Colonic mucosa (tissue), 4 donors: ENCODE data around the gene EIF2S2. TPM values are rescaled to one million over a fixed set of nuclear protein-coding genes. Genes with fewer than 3 reads are reported as not detected.

Experiments used
- DNase-seq: peaks from one replicate; pipeline ENCODE4 v3.0.0-alpha.2; 2020
- H3K27ac ChIP-seq: fragments of 200-600 bp; one replicate; pipeline ENCODE4 v1.8.0; 2021
- H3K27me3 ChIP-seq: fragments of 200-600 bp; one replicate; pipeline ENCODE4 v1.8.0; 2021
- H3K36me3 ChIP-seq: fragments of 200-600 bp; one replicate; pipeline ENCODE4 v1.8.0; 2021
- H3K4me1 ChIP-seq: fragments of 200-600 bp; one replicate; pipeline ENCODE4 v1.8.0; 2021; ENCODE audit warnings: mild to moderate bottlenecking
- H3K4me3 ChIP-seq: fragments of 200-600 bp; one replicate; pipeline ENCODE4 v1.8.0; 2021
- H3K9ac ChIP-seq, 2 donors: one replicate each; pipeline ENCODE4 v1.7.0; 2013; ENCODE audit warnings: control low read depth in 2 of 2, low read depth in 2 of 2, low read length in 2 of 2
- H3K9me3 ChIP-seq: fragments of 200-600 bp; one replicate; pipeline ENCODE4 v1.8.0; 2021
- intact Hi-C: fragments of 100-400 bp; cut with DNase I; formaldehyde crosslinking; loops from one replicate; pipeline ENCODE4 v1.14.1; 2022
- total RNA-seq, 2 donors: library from RNA; stranded (reverse); fragmentation: NEBNext Ultra II Directional in 1 of 2; extraction: Animal tissue kit (Norgen Biotek cat#: 25700) in 1 of 2; gene quantifications; one replicate each; pipeline ENCODE4 v1.2.1, GENCODE V29; 2021
- TF ChIP-seq, protein P1 (sequence below): fragments of 200-600 bp; IDR thresholded peaks from one replicate; pipeline ENCODE4 v1.8.0; 2022; ENCODE audit warnings: antibody characterized with exemption, mild to moderate bottlenecking
- donor health status: healthy.
- donor health status: DM: no; HTN: no; CAD: no.
- donor health status: DM: no; HTN: no; CAD: no.

The EIF2S2 gene
- total RNA-seq, 2 donors from 2014 or later = 53.1 to 71.6 TPM

DNA sequence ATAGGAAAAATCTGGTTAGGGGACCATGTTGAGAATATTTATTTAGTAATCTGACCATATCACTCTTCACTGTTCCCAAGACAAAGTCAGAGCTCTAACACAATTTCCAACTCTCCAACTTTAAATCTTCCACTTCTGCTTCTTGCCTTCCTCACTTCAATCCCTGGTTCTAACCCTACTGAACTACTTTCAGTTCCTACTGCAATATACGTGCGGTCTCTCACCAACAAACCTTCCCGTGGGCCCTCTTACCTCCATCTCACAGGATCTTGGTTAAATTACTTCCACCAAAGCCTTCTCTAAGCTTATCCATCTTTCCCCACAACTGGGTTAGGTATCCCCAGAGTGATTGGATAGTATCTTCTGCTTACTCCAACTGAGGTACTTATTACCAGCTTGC is 8.0 kb downstream of the EIF2S2 start:
- TF ChIP-seq, protein P1, sequence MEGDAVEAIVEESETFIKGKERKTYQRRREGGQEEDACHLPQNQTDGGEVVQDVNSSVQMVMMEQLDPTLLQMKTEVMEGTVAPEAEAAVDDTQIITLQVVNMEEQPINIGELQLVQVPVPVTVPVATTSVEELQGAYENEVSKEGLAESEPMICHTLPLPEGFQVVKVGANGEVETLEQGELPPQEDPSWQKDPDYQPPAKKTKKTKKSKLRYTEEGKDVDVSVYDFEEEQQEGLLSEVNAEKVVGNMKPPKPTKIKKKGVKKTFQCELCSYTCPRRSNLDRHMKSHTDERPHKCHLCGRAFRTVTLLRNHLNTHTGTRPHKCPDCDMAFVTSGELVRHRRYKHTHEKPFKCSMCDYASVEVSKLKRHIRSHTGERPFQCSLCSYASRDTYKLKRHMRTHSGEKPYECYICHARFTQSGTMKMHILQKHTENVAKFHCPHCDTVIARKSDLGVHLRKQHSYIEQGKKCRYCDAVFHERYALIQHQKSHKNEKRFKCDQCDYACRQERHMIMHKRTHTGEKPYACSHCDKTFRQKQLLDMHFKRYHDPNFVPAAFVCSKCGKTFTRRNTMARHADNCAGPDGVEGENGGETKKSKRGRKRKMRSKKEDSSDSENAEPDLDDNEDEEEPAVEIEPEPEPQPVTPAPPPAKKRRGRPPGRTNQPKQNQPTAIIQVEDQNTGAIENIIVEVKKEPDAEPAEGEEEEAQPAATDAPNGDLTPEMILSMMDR = no peak
- H3K36me3 ChIP-seq = no peaks in the 10 kb centered on the region
- H3K4me3 ChIP-seq = no peak overlapping the region

DNA sequence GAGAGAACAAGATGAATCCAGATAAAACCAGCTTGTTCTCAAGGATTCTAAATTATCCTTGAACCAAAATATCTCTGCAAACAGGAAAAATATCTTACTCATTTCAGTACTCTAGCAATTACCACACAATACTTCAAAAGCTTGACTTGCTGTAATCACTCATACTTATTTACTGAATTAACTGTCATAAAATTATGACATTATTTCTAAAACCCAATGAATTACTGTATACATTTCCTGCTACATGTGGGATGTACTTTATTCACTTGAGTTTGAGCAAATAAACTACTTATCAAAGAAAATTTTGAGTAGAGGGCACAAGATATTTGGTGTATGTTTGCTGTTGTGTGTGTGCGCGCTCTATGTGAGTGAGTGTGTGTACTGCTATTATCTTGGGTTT is 9.7 kb downstream of the EIF2S2 start:
- intact Hi-C loops = no loop called here
- no peak overlapping the region for H3K4me3 ChIP-seq

More for the DNA sequence above, 8.0 kb downstream of the EIF2S2 start:
- Histone ChIP-seq H3K27ac (no peak overlapping the region), H3K27me3 (no peaks in the 10 kb centered on the region), H3K4me1 (peaks cover 4% of the 10 kb centered on the region), H3K9ac (no peak overlapping the region), H3K9me3 (no peaks in the 10 kb centered on the region)
- no peak for DNase-seq
- intact Hi-C loops = no loop called here

DNA sequence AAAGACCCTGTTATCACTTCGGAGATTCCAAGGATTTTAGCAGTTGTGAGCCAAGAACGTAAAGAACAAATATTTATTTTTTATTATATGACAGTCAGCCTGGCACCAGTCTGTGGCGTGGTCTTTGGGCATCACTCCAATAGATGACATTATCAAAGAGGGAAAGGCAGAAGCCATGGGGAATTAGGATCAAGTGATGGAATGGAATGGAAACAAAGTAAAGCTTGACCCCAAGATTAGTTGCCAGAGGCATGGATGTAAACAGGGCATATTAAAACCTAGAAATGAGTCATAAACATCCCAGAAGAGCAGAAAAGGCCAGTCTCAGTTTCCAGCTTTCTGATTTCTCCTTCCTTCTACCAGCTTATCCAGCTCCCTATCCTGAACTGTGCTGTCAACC is 11.5 kb downstream of the EIF2S2 start:
- Histone ChIP-seq H3K4me3 (no peak overlapping the region), H3K27ac (no peak overlapping the region), H3K36me3 (no peaks in the 10 kb centered on the region), H3K9me3 (no peaks in the 10 kb centered on the region), H3K4me1 (peaks cover 4% of the 10 kb centered on the region), H3K9ac (no peak overlapping the region), H3K27me3 (no peaks in the 10 kb centered on the region)
- TF ChIP-seq, protein P1 = no peak
- intact Hi-C loops = no loop called here
- no peak for DNase-seq

More for the DNA sequence above, 9.7 kb downstream of the EIF2S2 start:
- H3K27ac ChIP-seq = no peak overlapping the region
- no peak overlapping the region for H3K9ac ChIP-seq
- TF ChIP-seq, protein P1 = no peak
- peaks cover 4% of the 10 kb centered on the region for H3K4me1 ChIP-seq
- H3K36me3 ChIP-seq = no peaks in the 10 kb centered on the region
- no peak for DNase-seq
- H3K9me3 ChIP-seq = no peaks in the 10 kb centered on the region
- no peaks in the 10 kb centered on the region for H3K27me3 ChIP-seq

DNA sequence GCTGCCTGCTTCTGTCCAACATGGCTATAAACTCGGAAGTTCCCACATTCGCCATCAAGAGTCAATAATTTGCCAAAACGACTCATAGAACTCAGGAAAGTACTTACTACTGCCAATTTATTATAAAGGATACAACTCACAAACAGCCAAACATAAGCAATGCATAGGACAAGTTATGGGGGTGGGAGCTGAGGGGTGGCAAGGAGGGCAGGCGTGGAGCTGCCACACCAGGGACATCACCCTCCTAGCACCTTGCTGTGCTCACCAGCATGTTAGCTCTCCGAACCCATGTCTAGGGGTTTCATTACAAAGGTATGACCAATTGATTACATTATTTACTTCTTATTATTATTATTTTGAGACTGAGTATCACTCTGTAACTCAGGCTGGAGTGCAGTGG is 12.4 kb downstream of the EIF2S2 start:
- no peaks in the 10 kb centered on the region for H3K36me3 ChIP-seq
- TF ChIP-seq, protein P1 = no peak
- no peak overlapping the region for H3K9ac ChIP-seq
- no peak overlapping the region for H3K27ac ChIP-seq
- H3K4me3 ChIP-seq = no peak overlapping the region
- peaks cover 4% of the 10 kb centered on the region for H3K4me1 ChIP-seq
- DNase-seq = no peak
- no peaks in the 10 kb centered on the region for H3K27me3 ChIP-seq
- intact Hi-C loops = no loop called here
- H3K9me3 ChIP-seq = no peaks in the 10 kb centered on the region

DNA sequence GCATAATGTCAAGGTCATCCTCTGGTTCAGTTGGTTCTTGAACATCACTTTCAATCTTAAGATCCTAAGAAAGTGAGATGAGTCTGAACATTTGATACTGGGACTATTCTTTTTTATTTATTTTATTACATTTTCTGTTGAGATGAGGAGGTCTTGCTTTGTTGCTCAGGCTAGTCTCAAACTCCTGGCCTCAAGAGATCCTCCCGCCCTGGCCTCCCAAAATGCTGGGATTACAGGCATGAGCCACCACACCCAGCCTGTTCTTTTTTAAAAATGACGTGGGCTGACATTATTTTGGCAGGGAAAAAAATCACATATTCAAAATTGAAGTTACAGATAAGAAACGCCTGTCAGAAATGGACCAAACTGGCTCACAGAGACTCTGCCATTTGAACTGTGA is 13.5 kb downstream of the EIF2S2 start:
- Histone ChIP-seq H3K4me3 (no peak overlapping the region), H3K9ac (no peak overlapping the region), H3K9me3 (no peaks in the 10 kb centered on the region), H3K36me3 (peaks cover 9% of the 10 kb centered on the region), H3K27me3 (no peaks in the 10 kb centered on the region), H3K27ac (no peak overlapping the region), H3K4me1 (peaks cover 4% of the 10 kb centered on the region)
- no peak for DNase-seq
- intact Hi-C loops = no loop called here
- TF ChIP-seq, protein P1 = no peak
